ENCODE data around the gene SREBF1. TPM values are rescaled to one million over a fixed set of nuclear protein-coding genes. Genes with fewer than 3 reads are reported as not detected.

The SREBF1 gene
- total and polyA plus RNA-seq, 2 experiments from 2014 or later = 38.9 to 45.9 TPM

DNA sequence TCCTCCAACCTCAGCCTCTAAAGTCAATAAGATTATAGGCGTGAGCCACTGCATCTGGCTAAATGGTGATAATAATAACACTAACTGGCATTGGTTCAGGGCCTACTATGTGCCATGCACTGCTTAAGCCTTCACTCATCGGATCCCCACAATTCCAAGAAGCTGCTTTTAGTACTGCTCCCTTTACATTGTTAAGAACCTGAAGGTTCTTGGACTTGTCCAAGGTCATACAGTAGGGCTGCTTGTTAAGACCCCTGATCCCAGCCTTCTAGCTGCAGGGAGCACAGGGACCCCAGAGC lies 6.6 kb downstream of the SREBF1 start:
- TF ChIP-seq, protein P1, sequence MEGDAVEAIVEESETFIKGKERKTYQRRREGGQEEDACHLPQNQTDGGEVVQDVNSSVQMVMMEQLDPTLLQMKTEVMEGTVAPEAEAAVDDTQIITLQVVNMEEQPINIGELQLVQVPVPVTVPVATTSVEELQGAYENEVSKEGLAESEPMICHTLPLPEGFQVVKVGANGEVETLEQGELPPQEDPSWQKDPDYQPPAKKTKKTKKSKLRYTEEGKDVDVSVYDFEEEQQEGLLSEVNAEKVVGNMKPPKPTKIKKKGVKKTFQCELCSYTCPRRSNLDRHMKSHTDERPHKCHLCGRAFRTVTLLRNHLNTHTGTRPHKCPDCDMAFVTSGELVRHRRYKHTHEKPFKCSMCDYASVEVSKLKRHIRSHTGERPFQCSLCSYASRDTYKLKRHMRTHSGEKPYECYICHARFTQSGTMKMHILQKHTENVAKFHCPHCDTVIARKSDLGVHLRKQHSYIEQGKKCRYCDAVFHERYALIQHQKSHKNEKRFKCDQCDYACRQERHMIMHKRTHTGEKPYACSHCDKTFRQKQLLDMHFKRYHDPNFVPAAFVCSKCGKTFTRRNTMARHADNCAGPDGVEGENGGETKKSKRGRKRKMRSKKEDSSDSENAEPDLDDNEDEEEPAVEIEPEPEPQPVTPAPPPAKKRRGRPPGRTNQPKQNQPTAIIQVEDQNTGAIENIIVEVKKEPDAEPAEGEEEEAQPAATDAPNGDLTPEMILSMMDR (IDR thresholded peaks at IDR 0.05; ENCODE audit: low read depth, low read length) = no peak
- peak overlapping the region; percentile 55 for H3K27ac ChIP-seq
- H3K4me1 ChIP-seq (ENCODE audit: low read depth) = peaks cover 28% of the 10 kb centered on the region
- H3K4me3 ChIP-seq = no peak overlapping the region
- no peaks in the 10 kb centered on the region for H3K9me3 ChIP-seq (ENCODE audit: low read depth)
- no peaks in the 10 kb centered on the region for H3K27me3 ChIP-seq
- no peaks in the 10 kb centered on the region for H3K36me3 ChIP-seq
- DNase-seq (ENCODE audit: low read depth in 1 of 2, low spot score in 1 of 2) = no peak

DNA sequence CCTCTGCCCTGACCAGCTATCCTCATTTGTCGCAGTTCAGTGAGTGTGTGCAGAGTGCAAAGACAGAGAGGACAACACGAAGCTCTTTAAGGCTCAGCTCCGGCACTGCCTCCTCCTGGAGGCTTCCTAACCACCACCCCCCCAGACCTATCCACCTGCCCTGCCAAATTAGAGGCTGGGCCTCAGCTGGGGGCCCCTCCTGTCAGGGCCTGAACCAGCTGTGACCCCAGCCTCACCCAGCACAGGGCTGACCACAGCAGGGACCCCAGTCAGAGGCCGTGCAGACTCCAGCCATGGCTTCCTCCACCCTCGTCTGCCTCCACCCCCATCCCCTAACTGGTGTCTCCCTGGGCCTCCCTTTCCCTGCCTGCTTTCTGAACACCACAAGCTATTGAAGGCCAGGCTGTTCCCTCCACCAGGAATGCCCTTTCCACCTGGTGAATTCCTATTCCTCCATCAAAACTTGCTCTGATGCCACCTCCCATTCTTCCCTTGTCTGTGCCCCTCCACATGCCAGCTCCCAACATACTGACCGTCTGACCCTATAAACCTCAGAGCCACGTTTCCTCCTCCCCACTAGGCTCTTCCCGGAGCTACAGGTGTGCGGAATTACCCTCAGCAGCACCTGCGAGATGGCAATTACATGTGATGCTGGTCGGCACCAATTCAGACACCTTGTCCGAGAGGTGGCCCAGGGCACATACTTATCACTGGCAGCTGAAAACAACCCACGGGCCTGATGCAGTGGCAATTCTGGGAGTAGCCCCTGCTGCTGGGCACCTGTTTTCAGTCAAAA lies 8.8 kb downstream of the SREBF1 start:
- Histone ChIP-seq H3K27me3 (no peaks in the 10 kb centered on the region), H3K4me3 (no peak overlapping the region), H3K9me3 (ENCODE audit: low read depth) (no peaks in the 10 kb centered on the region), H3K36me3 (no peaks in the 10 kb centered on the region), H3K4me1 (ENCODE audit: low read depth) (peaks cover 40% of the 10 kb centered on the region), H3K27ac (no peak overlapping the region)
- TF ChIP-seq, protein P1 (IDR thresholded peaks at IDR 0.05; ENCODE audit: low read depth, low read length) = no peak
- DNase-seq (ENCODE audit: low read depth in 1 of 2, low spot score in 1 of 2) = no peak

DNA sequence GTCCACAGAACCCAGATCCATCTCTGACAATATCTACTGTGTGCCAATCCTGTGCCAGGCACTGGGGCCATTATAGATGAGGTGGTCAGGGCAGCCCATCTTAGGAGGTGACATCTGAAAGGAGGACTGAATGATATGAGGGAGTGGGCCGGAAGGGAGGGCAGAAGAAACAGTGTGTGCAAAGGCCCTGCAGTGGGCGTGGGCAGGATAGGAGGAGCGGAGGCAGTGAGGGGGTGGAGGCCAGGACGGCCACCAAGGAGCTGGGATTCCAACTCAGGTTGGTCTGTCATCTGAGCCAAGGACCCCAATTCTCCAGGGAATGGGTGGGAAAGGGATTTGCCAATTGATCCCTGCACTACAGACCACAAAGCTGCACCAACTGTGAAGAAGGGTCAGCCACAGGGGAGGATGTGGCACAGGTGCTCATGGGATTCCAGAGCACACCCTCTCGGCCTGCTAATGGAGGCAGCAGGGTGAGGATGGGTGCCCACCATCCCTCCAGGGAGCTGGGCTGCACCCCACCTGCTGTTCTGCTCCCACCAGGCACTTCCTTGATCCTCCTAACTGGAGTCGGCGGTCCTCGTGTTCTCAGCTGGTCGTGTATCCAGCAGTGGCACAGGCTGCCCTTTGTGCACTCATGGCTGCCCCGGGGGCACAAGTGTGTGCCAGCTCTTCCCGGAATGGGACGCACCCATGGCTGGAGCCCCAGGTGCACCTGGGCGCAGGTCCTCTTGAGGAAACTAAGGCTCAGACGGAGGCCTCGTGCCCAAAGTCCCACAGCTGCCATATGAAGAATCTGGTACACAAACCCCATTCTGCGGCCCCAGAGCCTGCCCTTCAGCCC lies 9.6 kb downstream of the SREBF1 start:
- no peaks in the 10 kb centered on the region for H3K9me3 ChIP-seq (ENCODE audit: low read depth)
- DNase-seq (ENCODE audit: low read depth in 1 of 2, low spot score in 1 of 2) = no peak
- H3K4me3 ChIP-seq = no peak overlapping the region
- TF ChIP-seq, protein P1 (IDR thresholded peaks at IDR 0.05; ENCODE audit: low read depth, low read length) = no peak
- H3K27me3 ChIP-seq = no peaks in the 10 kb centered on the region
- H3K4me1 ChIP-seq (ENCODE audit: low read depth) = peaks cover 47% of the 10 kb centered on the region
- no peak overlapping the region for H3K27ac ChIP-seq
- H3K36me3 ChIP-seq = no peaks in the 10 kb centered on the region

DNA sequence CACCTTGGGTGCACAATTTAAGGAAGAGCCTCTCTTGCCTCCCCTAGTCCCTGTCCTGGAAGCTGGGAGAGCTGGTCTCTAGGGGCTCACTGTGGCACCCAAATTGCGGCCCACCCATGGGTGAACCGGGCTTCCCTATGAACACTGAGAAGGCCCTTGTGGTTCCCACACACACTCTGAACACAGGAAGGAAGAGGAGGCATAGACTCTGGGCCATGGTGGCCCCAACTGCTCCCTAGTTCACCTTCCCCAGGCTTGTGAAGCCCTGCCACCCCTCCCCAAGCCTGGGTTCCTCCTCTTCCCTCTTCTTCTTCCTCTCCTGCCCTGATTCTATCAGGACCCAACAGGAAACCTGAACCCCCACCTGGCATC lies 10.5 kb downstream of the SREBF1 start:
- Histone ChIP-seq H3K27me3 (no peaks in the 10 kb centered on the region), H3K4me1 (ENCODE audit: low read depth) (peaks cover 42% of the 10 kb centered on the region), H3K4me3 (no peak overlapping the region), H3K9me3 (ENCODE audit: low read depth) (no peaks in the 10 kb centered on the region), H3K36me3 (no peaks in the 10 kb centered on the region), H3K27ac (no peak overlapping the region)
- no peak for DNase-seq (ENCODE audit: low read depth in 1 of 2, low spot score in 1 of 2)
- TF ChIP-seq, protein P1 (IDR thresholded peaks at IDR 0.05; ENCODE audit: low read depth, low read length) = no peak

DNA sequence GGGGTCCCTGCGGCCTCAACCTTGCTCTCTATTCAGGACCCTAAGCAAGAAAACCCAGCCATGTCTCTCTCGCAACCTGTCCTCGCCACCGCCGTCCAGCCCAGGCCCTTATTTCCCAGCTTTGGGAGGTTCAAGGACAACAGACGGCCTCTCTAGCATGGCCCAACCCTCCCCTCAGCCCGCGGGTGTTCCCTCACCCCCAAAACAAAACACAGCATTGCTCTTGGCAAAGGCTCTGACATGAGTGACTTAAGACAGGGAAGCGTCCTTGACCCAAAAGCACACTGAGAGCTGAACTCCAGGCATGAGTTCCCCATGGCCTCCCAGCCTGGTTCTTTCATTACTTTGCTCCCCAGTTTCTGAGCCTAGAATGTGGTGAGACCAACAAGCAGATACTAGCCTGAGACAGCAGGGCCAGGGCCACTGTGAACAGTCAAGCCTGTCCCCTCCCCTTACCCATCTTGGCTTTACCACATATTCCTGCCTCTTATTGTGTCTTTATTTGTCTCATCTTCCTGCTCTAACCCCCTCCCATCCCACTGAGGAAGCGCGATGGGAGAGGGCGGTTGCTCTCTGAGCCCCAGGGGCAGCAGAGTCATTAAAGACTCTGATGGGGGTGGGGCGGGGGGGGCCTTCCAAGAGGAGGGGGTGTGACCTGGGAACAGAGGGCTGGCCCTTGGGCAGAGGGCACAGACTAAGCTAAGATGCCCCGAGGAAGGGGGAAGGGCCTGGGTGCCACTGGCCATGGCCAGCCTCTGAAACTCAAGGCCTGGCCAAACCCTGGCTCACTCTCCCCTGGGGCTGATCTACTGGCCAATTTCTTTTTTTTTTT lies 11.8 kb downstream of the SREBF1 start:
- H3K4me1 ChIP-seq (ENCODE audit: low read depth) = peaks cover 32% of the 10 kb centered on the region
- no peaks in the 10 kb centered on the region for H3K9me3 ChIP-seq (ENCODE audit: low read depth)
- no peaks in the 10 kb centered on the region for H3K36me3 ChIP-seq
- no peak for DNase-seq (ENCODE audit: low read depth in 1 of 2, low spot score in 1 of 2)
- peak overlapping the region; percentile 19 for H3K27ac ChIP-seq
- H3K27me3 ChIP-seq = no peaks in the 10 kb centered on the region
- no peak overlapping the region for H3K4me3 ChIP-seq
- TF ChIP-seq, protein P1 (IDR thresholded peaks at IDR 0.05; ENCODE audit: low read depth, low read length) = no peak
